Measurements from ENCODE around the gene FBXW7.

Gene FBXW7

DNA sequence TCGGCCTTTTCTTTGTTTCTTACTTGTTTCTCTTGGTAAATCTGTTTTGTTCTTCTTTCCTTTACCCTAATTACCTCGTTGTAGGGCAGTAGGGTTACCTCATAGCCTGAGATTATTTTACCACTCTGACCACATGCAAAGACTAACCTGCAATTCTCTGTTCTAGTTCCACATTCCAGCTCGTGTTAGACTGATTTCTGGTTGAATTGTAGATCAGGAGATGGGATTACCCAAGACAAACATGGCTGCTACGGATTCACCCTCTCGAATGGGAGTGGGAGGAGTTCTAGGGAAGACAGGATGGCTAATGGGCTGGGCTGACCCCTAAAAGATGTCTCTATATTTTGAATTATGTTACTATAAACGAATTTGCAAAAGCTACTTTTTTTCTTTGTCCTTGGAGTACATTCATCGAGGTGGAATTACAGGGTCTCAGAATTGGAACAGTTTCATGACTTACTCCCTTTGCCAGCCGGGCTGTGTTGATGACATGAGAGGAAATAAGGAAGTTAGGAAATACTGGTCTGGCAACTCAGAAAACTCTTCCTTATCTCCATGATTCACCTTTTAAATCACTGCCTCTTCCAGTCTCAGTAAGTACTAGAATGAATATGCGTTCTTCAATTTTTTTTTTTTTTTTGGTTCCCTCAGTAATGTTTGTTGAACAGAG lies 36.7 kb upstream of the FBXW7 start:
- no peak overlapping the region for H3K4me3 ChIP-seq (ENCODE audit: insufficient read depth, low read depth, low read length, poor library complexity, severe bottlenecking)
- no peaks in the 10 kb centered on the region for H3K36me3 ChIP-seq (ENCODE audit: control insufficient read depth, insufficient read depth, low read length)
- no peak overlapping the region for H3K27ac ChIP-seq (ENCODE audit: insufficient read depth, low read length, poor library complexity, severe bottlenecking)
- H3K27me3 ChIP-seq (replicated peaks; ENCODE audit: control insufficient read depth, insufficient read depth, low read length, poor library complexity, severe bottlenecking), result no peaks in the 10 kb centered on the region
- no peak for DNase-seq
- no peaks in the 10 kb centered on the region for H3K9me3 ChIP-seq (ENCODE audit: control insufficient read depth, low read length)
- H3K4me1 ChIP-seq (ENCODE audit: control insufficient read depth, insufficient read depth, low read length, poor library complexity, severe bottlenecking), result no peaks in the 10 kb centered on the region

DNA sequence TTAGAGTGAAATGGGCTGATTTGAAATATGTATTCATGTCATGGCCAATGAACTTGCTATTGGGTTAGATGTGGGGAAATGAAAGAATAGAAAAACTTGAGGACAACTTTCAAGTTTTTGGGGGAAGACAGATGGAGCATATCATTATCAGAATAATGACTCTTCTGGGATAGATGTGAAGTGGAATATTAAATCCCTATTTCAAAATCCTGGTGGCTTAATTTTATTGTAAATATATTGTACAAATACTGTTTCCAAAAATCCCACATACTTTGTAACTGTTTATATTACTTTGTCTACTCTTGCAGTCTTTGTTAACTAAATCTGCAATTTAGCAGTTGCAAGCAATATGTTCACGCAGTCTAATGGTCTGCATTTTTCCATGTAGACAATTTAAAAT lies 35.9 kb upstream of the FBXW7 start:
- Histone ChIP-seq H3K36me3 (ENCODE audit: control insufficient read depth, insufficient read depth, low read length) (no peaks in the 10 kb centered on the region), H3K4me3 (ENCODE audit: insufficient read depth, low read depth, low read length, poor library complexity, severe bottlenecking) (no peak overlapping the region), H3K27me3 (replicated peaks; ENCODE audit: control insufficient read depth, insufficient read depth, low read length, poor library complexity, severe bottlenecking) (no peaks in the 10 kb centered on the region), H3K27ac (ENCODE audit: insufficient read depth, low read length, poor library complexity, severe bottlenecking) (no peak overlapping the region), H3K9me3 (ENCODE audit: control insufficient read depth, low read length) (no peaks in the 10 kb centered on the region), H3K4me1 (ENCODE audit: control insufficient read depth, insufficient read depth, low read length, poor library complexity, severe bottlenecking) (no peaks in the 10 kb centered on the region)
- no peak for DNase-seq

DNA sequence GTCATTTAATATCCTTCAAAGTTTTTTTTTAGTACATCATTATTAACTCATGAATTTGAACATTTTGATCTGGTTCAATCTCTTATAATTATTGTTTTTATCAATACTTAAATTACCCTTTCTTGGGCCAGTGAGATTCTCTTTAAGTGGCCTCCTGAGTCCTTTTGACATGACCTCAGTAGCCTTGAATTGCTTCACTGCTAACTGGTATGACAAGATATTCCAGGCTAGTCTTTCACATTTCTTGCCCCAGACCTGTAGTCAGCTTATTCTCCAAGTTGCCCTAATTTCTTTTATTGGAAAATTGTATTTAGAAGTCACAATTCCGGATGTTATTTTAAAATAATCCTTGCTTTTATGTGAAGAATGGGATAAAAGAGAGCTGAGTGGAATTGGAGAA lies 35.4 kb upstream of the FBXW7 start:
- no peaks in the 10 kb centered on the region for H3K36me3 ChIP-seq (ENCODE audit: control insufficient read depth, insufficient read depth, low read length)
- no peak overlapping the region for H3K27ac ChIP-seq (ENCODE audit: insufficient read depth, low read length, poor library complexity, severe bottlenecking)
- H3K4me3 ChIP-seq (ENCODE audit: insufficient read depth, low read depth, low read length, poor library complexity, severe bottlenecking), result no peak overlapping the region
- H3K27me3 ChIP-seq (replicated peaks; ENCODE audit: control insufficient read depth, insufficient read depth, low read length, poor library complexity, severe bottlenecking), result no peaks in the 10 kb centered on the region
- no peak for DNase-seq
- no peaks in the 10 kb centered on the region for H3K9me3 ChIP-seq (ENCODE audit: control insufficient read depth, low read length)
- no peaks in the 10 kb centered on the region for H3K4me1 ChIP-seq (ENCODE audit: control insufficient read depth, insufficient read depth, low read length, poor library complexity, severe bottlenecking)

DNA sequence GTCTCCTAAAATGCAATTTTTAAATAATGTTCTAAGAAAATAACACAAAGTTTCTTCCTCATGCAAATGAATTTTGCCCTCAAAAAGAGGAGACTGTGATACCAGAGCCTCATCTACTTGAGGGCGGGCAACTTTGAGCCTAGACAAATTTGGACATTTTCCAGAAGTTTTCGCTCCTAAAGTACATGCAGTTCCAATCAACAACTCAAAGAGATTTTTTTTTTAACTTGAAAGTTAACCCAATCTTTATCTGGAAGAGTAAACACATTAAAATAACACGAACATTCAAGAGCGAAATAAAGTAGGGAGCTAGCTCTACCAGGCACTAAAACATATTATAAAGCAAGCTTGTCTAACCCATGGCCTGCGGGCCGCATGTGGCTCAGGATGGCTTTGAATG lies 29.4 kb upstream of the FBXW7 start:
- H3K9me3 ChIP-seq (ENCODE audit: control insufficient read depth, low read length), result no peaks in the 10 kb centered on the region
- no peak overlapping the region for H3K4me3 ChIP-seq (ENCODE audit: insufficient read depth, low read depth, low read length, poor library complexity, severe bottlenecking)
- no peak overlapping the region for H3K27ac ChIP-seq (ENCODE audit: insufficient read depth, low read length, poor library complexity, severe bottlenecking)
- no peaks in the 10 kb centered on the region for H3K36me3 ChIP-seq (ENCODE audit: control insufficient read depth, insufficient read depth, low read length)
- DNase-seq, result no peak
- no peaks in the 10 kb centered on the region for H3K4me1 ChIP-seq (ENCODE audit: control insufficient read depth, insufficient read depth, low read length, poor library complexity, severe bottlenecking)
- H3K27me3 ChIP-seq (replicated peaks; ENCODE audit: control insufficient read depth, insufficient read depth, low read length, poor library complexity, severe bottlenecking), result no peaks in the 10 kb centered on the region

DNA sequence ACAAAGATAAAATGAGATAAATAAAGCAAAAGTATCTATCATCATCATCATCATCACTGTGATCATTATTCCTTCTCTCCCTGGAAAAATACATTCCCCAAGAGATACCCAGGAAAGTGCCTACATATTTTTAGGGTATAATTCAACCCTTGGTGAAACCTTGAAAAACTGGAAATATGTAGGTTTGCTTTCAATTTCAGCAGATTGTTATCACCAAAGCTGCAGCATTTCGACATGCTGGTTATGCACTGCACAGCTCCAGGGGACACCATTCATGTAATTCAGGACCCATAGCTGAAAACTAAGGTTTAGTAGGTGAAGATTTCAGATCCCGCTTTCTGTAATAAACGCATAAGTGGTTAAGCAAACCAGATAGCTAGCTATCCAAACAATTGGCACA lies 28.4 kb upstream of the FBXW7 start:
- H3K4me3 ChIP-seq (ENCODE audit: insufficient read depth, low read depth, low read length, poor library complexity, severe bottlenecking), result no peak overlapping the region
- no peaks in the 10 kb centered on the region for H3K27me3 ChIP-seq (replicated peaks; ENCODE audit: control insufficient read depth, insufficient read depth, low read length, poor library complexity, severe bottlenecking)
- no peaks in the 10 kb centered on the region for H3K4me1 ChIP-seq (ENCODE audit: control insufficient read depth, insufficient read depth, low read length, poor library complexity, severe bottlenecking)
- H3K36me3 ChIP-seq (ENCODE audit: control insufficient read depth, insufficient read depth, low read length), result no peaks in the 10 kb centered on the region
- DNase-seq, result no peak
- no peak overlapping the region for H3K27ac ChIP-seq (ENCODE audit: insufficient read depth, low read length, poor library complexity, severe bottlenecking)
- H3K9me3 ChIP-seq (ENCODE audit: control insufficient read depth, low read length), result no peaks in the 10 kb centered on the region

DNA sequence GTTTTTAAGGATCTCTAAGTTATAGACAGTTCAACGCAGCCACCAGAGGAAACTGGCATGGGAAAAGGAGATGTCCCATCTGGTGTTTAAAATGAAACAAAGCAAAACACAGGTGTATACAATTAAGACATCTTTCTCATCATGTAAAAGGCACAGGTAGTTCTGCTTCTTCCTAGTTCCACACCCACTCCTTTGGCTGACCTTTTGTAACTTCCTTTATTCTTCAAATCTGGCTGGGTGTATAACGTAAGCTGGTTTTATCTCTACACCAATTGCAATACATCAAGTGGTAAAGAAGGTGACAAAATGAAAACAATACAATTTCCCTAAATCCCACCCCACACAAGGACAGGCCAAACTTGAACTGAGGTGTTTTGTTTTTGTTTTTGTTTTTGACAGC lies 27.3 kb upstream of the FBXW7 start:
- Histone ChIP-seq H3K27me3 (replicated peaks; ENCODE audit: control insufficient read depth, insufficient read depth, low read length, poor library complexity, severe bottlenecking) (no peaks in the 10 kb centered on the region), H3K4me1 (ENCODE audit: control insufficient read depth, insufficient read depth, low read length, poor library complexity, severe bottlenecking) (no peaks in the 10 kb centered on the region), H3K36me3 (ENCODE audit: control insufficient read depth, insufficient read depth, low read length) (no peaks in the 10 kb centered on the region)

DNA sequence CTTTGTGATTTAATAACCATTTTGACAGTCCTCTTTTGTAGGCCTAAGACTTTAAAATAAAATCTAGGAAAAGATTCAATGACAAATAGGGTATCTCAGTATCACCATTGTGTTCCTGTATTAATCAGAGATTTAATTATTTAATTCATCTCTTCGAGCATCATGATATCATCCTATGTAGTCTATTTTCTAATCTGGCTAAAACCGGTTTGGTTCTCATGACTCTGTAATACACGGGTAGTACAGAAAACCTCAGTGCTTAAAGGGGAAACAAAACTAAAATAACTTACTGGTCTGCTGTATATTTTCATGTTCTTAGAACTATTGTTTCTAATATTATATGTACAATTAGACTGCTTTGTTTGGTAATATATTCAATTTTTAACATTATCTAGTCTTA lies 23.7 kb upstream of the FBXW7 start:
- Histone ChIP-seq H3K9me3 (ENCODE audit: control insufficient read depth, low read length) (no peaks in the 10 kb centered on the region), H3K36me3 (ENCODE audit: control insufficient read depth, insufficient read depth, low read length) (no peaks in the 10 kb centered on the region), H3K27ac (ENCODE audit: insufficient read depth, low read length, poor library complexity, severe bottlenecking) (no peak overlapping the region), H3K4me1 (ENCODE audit: control insufficient read depth, insufficient read depth, low read length, poor library complexity, severe bottlenecking) (peaks cover 5% of the 10 kb centered on the region), H3K4me3 (ENCODE audit: insufficient read depth, low read depth, low read length, poor library complexity, severe bottlenecking) (no peak overlapping the region), H3K27me3 (replicated peaks; ENCODE audit: control insufficient read depth, insufficient read depth, low read length, poor library complexity, severe bottlenecking) (no peaks in the 10 kb centered on the region)
- DNase-seq, result no peak

More for the DNA sequence above, 27.3 kb upstream of the FBXW7 start:
- Histone ChIP-seq H3K27ac (ENCODE audit: insufficient read depth, low read length, poor library complexity, severe bottlenecking) (no peak overlapping the region), H3K9me3 (ENCODE audit: control insufficient read depth, low read length) (no peaks in the 10 kb centered on the region), H3K4me3 (ENCODE audit: insufficient read depth, low read depth, low read length, poor library complexity, severe bottlenecking) (no peak overlapping the region)
- DNase-seq, result no peak

DNA sequence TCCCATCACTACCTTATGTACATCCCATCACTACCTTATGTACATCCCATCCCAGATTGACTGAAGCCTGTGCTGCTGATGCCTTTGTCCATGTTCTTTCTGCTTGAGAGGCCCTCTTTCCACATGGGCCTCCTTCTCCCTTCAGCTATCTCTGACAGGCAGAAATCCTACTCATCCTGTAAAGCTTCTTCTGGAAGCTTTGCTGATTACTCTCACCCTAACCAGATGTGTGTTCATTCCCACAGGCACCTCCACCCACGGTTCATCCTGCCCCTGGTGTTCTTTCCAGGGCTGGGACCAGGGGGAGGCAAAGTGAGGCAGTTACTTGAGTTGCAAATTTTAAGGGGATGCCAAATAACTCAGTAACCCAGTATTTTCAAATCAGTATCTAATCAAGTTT lies 22.5 kb upstream of the FBXW7 start:
- Histone ChIP-seq H3K36me3 (ENCODE audit: control insufficient read depth, insufficient read depth, low read length) (no peaks in the 10 kb centered on the region), H3K4me3 (ENCODE audit: insufficient read depth, low read depth, low read length, poor library complexity, severe bottlenecking) (no peak overlapping the region), H3K27me3 (replicated peaks; ENCODE audit: control insufficient read depth, insufficient read depth, low read length, poor library complexity, severe bottlenecking) (no peaks in the 10 kb centered on the region), H3K4me1 (ENCODE audit: control insufficient read depth, insufficient read depth, low read length, poor library complexity, severe bottlenecking) (peaks cover 16% of the 10 kb centered on the region), H3K9me3 (ENCODE audit: control insufficient read depth, low read length) (no peaks in the 10 kb centered on the region), H3K27ac (ENCODE audit: insufficient read depth, low read length, poor library complexity, severe bottlenecking) (no peak overlapping the region)
- DNase-seq, result no peak

DNA sequence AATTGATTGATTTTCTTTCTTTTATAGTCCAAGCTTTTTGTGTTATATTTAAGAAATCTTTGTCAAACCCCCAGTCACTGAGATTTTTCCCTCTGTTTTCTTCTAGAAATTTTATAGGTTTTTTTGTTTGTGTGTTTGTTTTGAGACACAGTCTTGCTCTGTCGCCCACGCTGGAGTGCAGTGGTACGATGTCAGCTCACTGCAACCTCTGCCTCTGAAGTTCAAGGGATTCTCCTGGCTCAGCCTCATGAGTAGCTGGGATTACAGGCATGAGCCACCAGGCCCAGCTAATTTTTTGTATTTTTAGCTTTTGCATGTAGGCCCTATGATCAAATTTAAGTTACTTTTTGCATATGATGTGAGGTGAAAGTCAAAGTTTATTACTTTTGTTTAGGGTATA lies 20.9 kb upstream of the FBXW7 start:
- H3K27ac ChIP-seq (ENCODE audit: insufficient read depth, low read length, poor library complexity, severe bottlenecking), result no peak overlapping the region
- no peaks in the 10 kb centered on the region for H3K36me3 ChIP-seq (ENCODE audit: control insufficient read depth, insufficient read depth, low read length)
- H3K4me3 ChIP-seq (ENCODE audit: insufficient read depth, low read depth, low read length, poor library complexity, severe bottlenecking), result no peak overlapping the region
- H3K27me3 ChIP-seq (replicated peaks; ENCODE audit: control insufficient read depth, insufficient read depth, low read length, poor library complexity, severe bottlenecking), result no peaks in the 10 kb centered on the region
- DNase-seq, result no peak
- H3K4me1 ChIP-seq (ENCODE audit: control insufficient read depth, insufficient read depth, low read length, poor library complexity, severe bottlenecking), result peaks cover 22% of the 10 kb centered on the region
- no peaks in the 10 kb centered on the region for H3K9me3 ChIP-seq (ENCODE audit: control insufficient read depth, low read length)

DNA sequence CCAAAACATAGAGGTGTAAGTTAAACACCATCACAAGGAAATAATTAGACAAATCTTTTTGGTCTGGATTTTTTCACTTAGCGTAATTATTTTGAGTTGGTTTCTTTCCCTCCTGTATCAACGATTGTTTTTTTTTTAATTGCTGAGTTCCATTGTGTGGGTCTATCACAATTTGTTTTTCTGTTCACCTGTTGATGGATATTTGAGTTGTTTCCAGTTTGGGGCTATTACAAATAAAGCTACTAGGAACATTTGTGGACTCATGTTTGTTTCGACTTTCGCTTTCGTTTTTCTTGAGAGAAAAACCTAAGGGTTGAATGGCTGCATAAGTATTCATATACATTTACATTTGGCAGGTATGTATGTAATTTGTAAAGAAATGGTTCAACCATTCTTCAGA lies 20.4 kb upstream of the FBXW7 start:
- no peaks in the 10 kb centered on the region for H3K27me3 ChIP-seq (replicated peaks; ENCODE audit: control insufficient read depth, insufficient read depth, low read length, poor library complexity, severe bottlenecking)
- peak overlapping the region; percentile 6 for H3K4me3 ChIP-seq (ENCODE audit: insufficient read depth, low read depth, low read length, poor library complexity, severe bottlenecking)
- DNase-seq, result no peak
- peaks cover 22% of the 10 kb centered on the region for H3K4me1 ChIP-seq (ENCODE audit: control insufficient read depth, insufficient read depth, low read length, poor library complexity, severe bottlenecking)
- H3K9me3 ChIP-seq (ENCODE audit: control insufficient read depth, low read length), result no peaks in the 10 kb centered on the region
- H3K36me3 ChIP-seq (ENCODE audit: control insufficient read depth, insufficient read depth, low read length), result no peaks in the 10 kb centered on the region
- peak overlapping the region; percentile 1 for H3K27ac ChIP-seq (ENCODE audit: insufficient read depth, low read length, poor library complexity, severe bottlenecking)
